Spleen (tissue), 13 donors: ENCODE data around the gene DLX2. TPM values are rescaled to one million over a fixed set of nuclear protein-coding genes. Genes with fewer than 3 reads are reported as not detected.
A peak's percentile ranks its signal among the peaks of the same experiment; 100 is the strongest.
"Not testable (repeated sequence)": the region's sequence is repeated elsewhere in the genome, so short reads cannot be mapped to it uniquely, and the experiment has no call there.

ENCODE experiments used
- DNase-seq: peaks from one replicate; pipeline ENCODE4 v3.0.0-alpha.2; 2020
- H3K27ac ChIP-seq, 8 donors: fragments of 200-600 bp; sonication (generic) in 7 of 8; 1 replicate in 4 of 8; 2 replicates in 4 of 8; pipeline versions ENCODE4 v1.5.0 to v1.8.0; 2016 to 2021; ENCODE audit warnings: inconsistent platforms in 4 of 8, mild to moderate bottlenecking in 4 of 8, moderate library complexity in 1 of 8
- H3K27me3 ChIP-seq, 7 donors: fragments of 200-600 bp; sonication (generic) in 6 of 7; replicated peaks in 1 of 7; 1 replicate in 4 of 7; 2 replicates in 3 of 7; pipeline versions ENCODE4 v1.5.0 to v1.8.0; 2016 to 2021; ENCODE audit warnings: inconsistent platforms in 3 of 7, mild to moderate bottlenecking in 1 of 7
- H3K36me3 ChIP-seq, 6 donors: fragments of 200-600 bp; sonication (generic) in 5 of 6; 1 replicate in 4 of 6; 2 replicates in 2 of 6; pipeline versions ENCODE4 v1.5.0 to v1.8.0; 2016 to 2021; ENCODE audit warnings: inconsistent platforms in 2 of 6
- H3K4me1 ChIP-seq, 6 donors: fragments of 200-600 bp; sonication (generic) in 5 of 6; 1 replicate in 3 of 6; 2 replicates in 3 of 6; pipeline versions ENCODE4 v1.5.0 to v1.8.0; 2016 to 2021; ENCODE audit warnings: inconsistent platforms in 3 of 6
- H3K4me3 ChIP-seq, 8 donors: fragments of 200-600 bp; sonication (generic) in 7 of 8; 1 replicate in 4 of 8; 2 replicates in 4 of 8; pipeline versions ENCODE4 v1.5.0 to v1.8.0; 2016 to 2021; ENCODE audit warnings: inconsistent platforms in 4 of 8, mild to moderate bottlenecking in 4 of 8, moderate library complexity in 2 of 8
- H3K9me3 ChIP-seq, 8 donors: fragments of 200-600 bp; sonication (generic) in 7 of 8; 1 replicate in 4 of 8; 2 replicates in 4 of 8; pipeline versions ENCODE4 v1.5.0 to v1.8.0; 2016 to 2021; ENCODE audit warnings: inconsistent platforms in 4 of 8
- CTCF ChIP-seq, 11 experiments: fragments of 200-600 bp in 7 of 11; fragments of 450-650 bp in 4 of 11; sonication (generic) in 4 of 11; IDR thresholded peaks in 8 of 11; conservative IDR thresholded peaks in 3 of 11; 1 replicate in 7 of 11; 2 replicates in 4 of 11; pipeline versions ENCODE4 v1.4.0 to v1.8.0; 2016 to 2021; ENCODE audit warnings: antibody characterized with exemption in 11 of 11, inconsistent platforms in 4 of 11, mild to moderate bottlenecking in 1 of 11
- POLR2A ChIP-seq, 3 donors: fragments of 450-650 bp; IDR thresholded peaks; one replicate each; pipeline ENCODE4 v1.5.1; 2017; ENCODE audit warnings: antibody characterized with exemption in 3 of 3, mild to moderate bottlenecking in 1 of 3
- POLR2AphosphoS5 ChIP-seq, 3 donors: sonication (generic); formaldehyde crosslinking; IDR thresholded peaks; one replicate each; pipeline ENCODE4 v1.5.1; 2017; ENCODE audit warnings: antibody characterized with exemption in 3 of 3
- WGBS, 5 donors: extraction: QIAGEN DNeasy Blood & Tissue Kit in 3 of 5; methylation state at CpG; one replicate each; pipeline versions ENCODE4 v1.1.5 to v1.1.7; 2013 to 2018; 5-methylcytosine and 5-hydroxymethylcytosine counted together
- intact Hi-C: fragments of 100-400 bp; cut with DNase I; formaldehyde crosslinking; loops from one replicate; pipeline ENCODE4 v1.15.0; 2023; ENCODE audit warnings: low total_unique reads
- long read RNA-seq, 2 donors: transcript quantifications; one replicate each; lab custom pipeline, GENCODE V29; 2026
- polyA plus RNA-seq, 3 donors: library from polyadenylated mRNA; stranded (reverse); fragments of 200-250 nt; gene quantifications; one replicate each; pipeline ENCODE4 v1.2.1, GENCODE V29; 2013
- total RNA-seq, 7 donors: library from RNA; depleted of rRNA in 3 of 7; stranded (reverse); fragments of >200 nt in 3 of 7; fragmentation: NEBNext Ultra II Directional in 4 of 7; extraction: Animal tissue kit (Norgen Biotek cat#: 25700) in 4 of 7; gene quantifications; one replicate each; pipeline versions ENCODE4 v1.1.0 to v1.2.1, GENCODE V29; 2016 to 2021
- donor health status: healthy with polysubstance abuse.
- donor health status: DM: no; HTN: no; CAD: no; lungs with moderate emphysema.
- donor health status: DM: no; HTN: no; CAD: no.
- donor health status: Bipolar disorder and iron deficiency.
- donor health status: healthy.
- donor health status: DM: no; HTN: no; CAD: no.
- donor health status: DM: yes; HTN: yes; CAD: no.

DLX2 gene
- total RNA-seq (not detected), polyA plus RNA-seq (under 1 TPM in 1 of 3 donors, not detected in 2; 0.06 TPM)
- long read RNA-seq, donor 1, result 0 reads
- long read RNA-seq, donor 2, result 0 reads

- no peaks in the 10 kb centered on the region for H3K36me3 ChIP-seq
- intact Hi-C loops, result loop anchor here (10.0 kb wide), 3 partner anchors 288 to 1128 kb away; no protein-coding TSS in a partner anchor
- WGBS, 5 donors, result 1 to 2% (median 1%) methylated on average over 25 to 74 of the region's 74 CpGs
- peak within 1 kb of the TSS; percentile 44 to 80 (median 65) for H3K4me3 ChIP-seq
- H3K9me3 ChIP-seq, result no peaks in the 10 kb centered on the region
- H3K4me1 ChIP-seq, result peaks cover 49 to 89% (median 70%) of the 10 kb centered on the region in 6 donors
- DNase-seq, result peak; percentile 91
- peaks cover 34 to 100% (median 100%) of the 10 kb centered on the region in 7 donors for H3K27me3 ChIP-seq
- peak in 2 of 3 donors; percentile 54 to 59 for TF ChIP-seq POLR2AphosphoS5 (IDR thresholded peaks at IDR 0.05)
- TF ChIP-seq CTCF (IDR thresholded peaks at IDR 0.05 in 8 of 11, conservative IDR thresholded peaks at IDR 0.05 in 3 of 11), result no peak
- TF ChIP-seq POLR2A (IDR thresholded peaks at IDR 0.05), result no peak
- no peak within 1 kb of the TSS for H3K27ac ChIP-seq
These were observed at the start of gene DLX2 for GRCh38 chr2:172102391-172103359. TSS of gene DLX2 (minus strand) at chr2:172102900. CDS start at chr2:172102538, 362 bp downstream.

GRCh38 chr2:172147944-172148650 lies 45.4 kb upstream of the DLX2 start:
- DNase-seq, result no peak
- intact Hi-C loops, result no loop called here
- Histone ChIP-seq H3K27ac (no peak overlapping the region), H3K27me3 (peaks cover 0 to 10% (median 0%) of the 10 kb centered on the region in 7 donors), H3K4me1 (no peaks in the 10 kb centered on the region), H3K4me3 (no peak overlapping the region), H3K9me3 (no peaks in the 10 kb centered on the region), H3K36me3 (no peaks in the 10 kb centered on the region)
- WGBS, 5 donors, result 85 to 91% (median 88%) methylated on average over 11 of the region's 11 CpGs
- TF ChIP-seq CTCF (IDR thresholded peaks at IDR 0.05 in 8 of 11, conservative IDR thresholded peaks at IDR 0.05 in 3 of 11) (no peak), POLR2AphosphoS5 (IDR thresholded peaks at IDR 0.05) (no peak), POLR2A (IDR thresholded peaks at IDR 0.05) (no peak)

GRCh38 chr2:172143817-172144216 lies 41.1 kb upstream of the DLX2 start:
- H3K27ac ChIP-seq, result no peak overlapping the region
- no peaks in the 10 kb centered on the region for H3K4me1 ChIP-seq
- intact Hi-C loops, result no loop called here
- H3K27me3 ChIP-seq, result peaks cover 0 to 5% (median 0%) of the 10 kb centered on the region in 7 donors
- no peak overlapping the region for H3K4me3 ChIP-seq
- no peak for DNase-seq
- H3K36me3 ChIP-seq, result no peaks in the 10 kb centered on the region
- TF ChIP-seq POLR2A (IDR thresholded peaks at IDR 0.05) (no peak), CTCF (IDR thresholded peaks at IDR 0.05 in 8 of 11, conservative IDR thresholded peaks at IDR 0.05 in 3 of 11) (no peak), POLR2AphosphoS5 (IDR thresholded peaks at IDR 0.05) (no peak)
- no peaks in the 10 kb centered on the region for H3K9me3 ChIP-seq

- H3K27ac ChIP-seq, H3K27me3 ChIP-seq, DNase-seq, intact Hi-C loops, H3K9me3 ChIP-seq, H3K4me1 ChIP-seq, H3K36me3 ChIP-seq, H3K4me3 ChIP-seq: not testable (repeated sequence)
- 52 to 77% (median 71%) methylated on average over 1 of the region's 1 CpG for WGBS, 5 donors
These were observed 36.0 kb upstream of the DLX2 start for GRCh38 chr2:172138727-172139126.
